DND-41 (cell line): ENCODE data around the gene CACHD1.

Experiments
- ATAC-seq: fragments of 200-7000 bp; cut with Tn5 transposase; 3 replicates; pipeline ENCODE4 v1.9.1; 2021; ENCODE audit warnings: low read depth; ENCODE audit not compliant: insufficient read depth
- DNase-seq: peaks from one replicate; pipeline ENCODE4 v3.0.0-alpha.2; 2020
- H2AFZ ChIP-seq: 2 replicates; pipeline ENCODE4 v1.6.0; 2012; ENCODE audit warnings: low read depth, low read length
- H3K27ac ChIP-seq: 2 replicates; pipeline ENCODE4 v1.5.1; 2012; ENCODE audit warnings: low read length, inconsistent platforms
- H3K27me3 ChIP-seq: fragments of 200-600 bp; sonication (generic); 2 replicates; pipeline ENCODE4 v1.6.0; 2012; ENCODE audit warnings: low read length, mild to moderate bottlenecking, inconsistent platforms; ENCODE audit not compliant: insufficient read depth, poor library complexity
- H3K36me3 ChIP-seq: 2 replicates; pipeline ENCODE4 v1.5.1; 2012; ENCODE audit warnings: low read length, inconsistent platforms; ENCODE audit not compliant: insufficient read depth
- H3K4me1 ChIP-seq: 2 replicates; pipeline ENCODE4 v1.5.1; 2012; ENCODE audit warnings: mild to moderate bottlenecking, low read length; ENCODE audit not compliant: insufficient read depth
- H3K4me2 ChIP-seq: 2 replicates; pipeline ENCODE4 v1.6.0; 2012; ENCODE audit warnings: mild to moderate bottlenecking, moderate library complexity, low read length, inconsistent platforms; ENCODE audit not compliant: insufficient read depth
- H3K4me3 ChIP-seq, 2 experiments: fragments of 200-600 bp in 1 of 2; shearing (Covaris generic) in 1 of 2; 2 replicates each; pipeline ENCODE4 v1.5.1; 2012 to 2016; ENCODE audit warnings: inconsistent platforms in 2 of 2, low read length in 2 of 2, mild to moderate bottlenecking in 2 of 2, low read depth in 1 of 2, moderate library complexity in 1 of 2
- H3K79me2 ChIP-seq: 2 replicates; pipeline ENCODE4 v1.6.0; 2012; ENCODE audit warnings: low read length, inconsistent platforms; ENCODE audit not compliant: insufficient read depth
- H3K9ac ChIP-seq: 2 replicates; pipeline ENCODE4 v1.6.0; 2012; ENCODE audit warnings: low read depth, mild to moderate bottlenecking, inconsistent platforms, low read length, moderate library complexity
- H3K9me3 ChIP-seq: 2 replicates; pipeline ENCODE4 v1.5.1; 2012; ENCODE audit warnings: low read length, moderate library complexity, mild to moderate bottlenecking, inconsistent platforms; ENCODE audit not compliant: insufficient read depth, severe bottlenecking
- H4K20me1 ChIP-seq: 2 replicates; pipeline ENCODE4 v1.6.0; 2012; ENCODE audit warnings: low read length; ENCODE audit not compliant: insufficient read depth
- CTCF ChIP-seq: IDR thresholded peaks from 2 replicates; pipeline ENCODE4 v1.5.1; 2012; ENCODE audit warnings: borderline replicate concordance, low read length, moderate library complexity, mild to moderate bottlenecking; ENCODE audit not compliant: poor library complexity, severe bottlenecking; ENCODE audit errors: extremely low read depth
- EZH2 ChIP-seq: IDR thresholded peaks from 3 replicates; pipeline ENCODE4 v1.6.1; 2012; ENCODE audit warnings: borderline replicate concordance, low read depth, mild to moderate bottlenecking, moderate library complexity, low read length, inconsistent platforms; ENCODE audit not compliant: severe bottlenecking

Gene CACHD1

GRCh38 chr1:64523413-64524337 lies 53.7 kb downstream of the CACHD1 start:
- no peaks in the 10 kb centered on the region for H3K27me3 ChIP-seq

GRCh38 chr1:64524614-64525013 lies 54.7 kb downstream of the CACHD1 start:
- H3K36me3 ChIP-seq = no peaks in the 10 kb centered on the region
- TF ChIP-seq CTCF (no peak), EZH2 (no peak)
- no peaks in the 10 kb centered on the region for H3K27me3 ChIP-seq
- no peaks in the 10 kb centered on the region for H3K9me3 ChIP-seq
- ATAC-seq (no peak), DNase-seq (no peak)
- H2AFZ ChIP-seq = no peak overlapping the region
- H3K4me3 ChIP-seq = no peak overlapping the region
- no peaks in the 10 kb centered on the region for H3K79me2 ChIP-seq
- H3K4me1 ChIP-seq = no peaks in the 10 kb centered on the region
- no peaks in the 10 kb centered on the region for H4K20me1 ChIP-seq
- no peak overlapping the region for H3K27ac ChIP-seq
- no peak overlapping the region for H3K4me2 ChIP-seq
- H3K9ac ChIP-seq = no peak overlapping the region

More at GRCh38 chr1:64523413-64524337, 53.7 kb downstream of the CACHD1 start:
- H3K79me2 ChIP-seq = no peaks in the 10 kb centered on the region
- H3K4me1 ChIP-seq = no peaks in the 10 kb centered on the region
- H2AFZ ChIP-seq = no peak overlapping the region
- no peaks in the 10 kb centered on the region for H3K36me3 ChIP-seq
- H3K4me2 ChIP-seq = no peak overlapping the region
- DNase-seq = no peak
- no peak overlapping the region for H3K9ac ChIP-seq
- no peak for ATAC-seq
- H3K27ac ChIP-seq = no peak overlapping the region
- H3K9me3 ChIP-seq = no peaks in the 10 kb centered on the region
- H4K20me1 ChIP-seq = no peaks in the 10 kb centered on the region
- no peak overlapping the region for H3K4me3 ChIP-seq
- TF ChIP-seq CTCF = no peak
- TF ChIP-seq EZH2 = no peak

GRCh38 chr1:64525116-64525686 lies 55.3 kb downstream of the CACHD1 start:
- DNase-seq = no peak
- TF ChIP-seq EZH2 = no peak
- TF ChIP-seq CTCF = no peak
- H3K9ac ChIP-seq = no peak overlapping the region
- ATAC-seq = no peak
- no peak overlapping the region for H3K4me2 ChIP-seq
- no peak overlapping the region for H3K4me3 ChIP-seq
- no peaks in the 10 kb centered on the region for H3K36me3 ChIP-seq
- H3K9me3 ChIP-seq = no peaks in the 10 kb centered on the region
- no peaks in the 10 kb centered on the region for H3K4me1 ChIP-seq
- H4K20me1 ChIP-seq = no peaks in the 10 kb centered on the region
- H3K27me3 ChIP-seq = no peaks in the 10 kb centered on the region
- no peak overlapping the region for H3K27ac ChIP-seq
- H3K79me2 ChIP-seq = no peaks in the 10 kb centered on the region
- no peak overlapping the region for H2AFZ ChIP-seq
